ENCODE results near the gene PPFIBP2.
A peak's percentile ranks its signal among the peaks of the same experiment; 100 is the strongest.

The PPFIBP2 gene

GRCh38 chr11:7551571-7551970, 37.8 kb downstream of the PPFIBP2 start:
- DNase-seq (ENCODE audit: low read depth, low spot score), result no peak

GRCh38 chr11:7552666-7553065, 38.9 kb downstream of the PPFIBP2 start:
- no peak for DNase-seq (ENCODE audit: low read depth, low spot score)

GRCh38 chr11:7555052-7555699, 41.4 kb downstream of the PPFIBP2 start:
- DNase-seq (ENCODE audit: low read depth, low spot score), result no peak

DNA sequence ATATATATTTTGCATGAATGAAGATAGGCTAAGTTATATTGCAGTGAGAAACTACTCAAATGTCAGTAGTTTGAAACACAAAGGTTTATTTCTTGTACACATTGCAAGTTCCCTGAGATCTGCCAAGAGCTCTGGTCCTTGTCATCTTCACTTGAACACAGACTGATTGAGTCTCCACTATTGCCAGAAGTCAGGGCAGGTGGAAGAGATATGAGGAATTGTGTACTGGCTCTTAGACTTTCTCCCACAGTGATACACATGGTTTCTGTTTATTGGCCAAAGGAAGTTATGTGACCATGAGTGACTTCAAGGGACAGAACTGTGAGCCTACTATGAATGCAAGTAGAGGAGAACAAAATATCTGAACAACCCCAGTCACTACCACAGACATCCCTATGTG, 44.2 kb downstream of the PPFIBP2 start:
- DNase-seq (ENCODE audit: low read depth, low spot score), result no peak

GRCh38 chr11:7559398-7560283, 45.8 kb downstream of the PPFIBP2 start:
- DNase-seq (ENCODE audit: low read depth, low spot score), result no peak

DNA sequence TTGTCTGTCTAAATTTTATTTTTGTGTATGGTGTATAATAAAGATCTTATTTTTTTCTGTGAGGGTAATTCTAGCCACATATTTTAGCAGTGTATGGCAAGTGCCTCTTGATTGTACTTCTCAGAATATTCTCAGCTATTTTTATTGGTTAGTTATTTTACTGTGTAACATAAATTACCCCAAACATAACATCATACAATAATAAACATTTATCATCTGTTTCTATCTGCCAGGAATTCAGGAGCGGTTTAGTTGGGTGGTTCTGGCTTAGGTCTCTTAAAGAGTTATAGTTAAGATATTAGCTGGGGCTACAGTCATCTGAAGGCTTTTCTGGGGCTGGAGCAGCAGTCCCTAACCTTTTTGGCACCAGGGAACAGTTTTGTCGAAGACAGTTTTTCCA, 47.8 kb downstream of the PPFIBP2 start:
- no peak for DNase-seq (ENCODE audit: low read depth, low spot score)

DNA sequence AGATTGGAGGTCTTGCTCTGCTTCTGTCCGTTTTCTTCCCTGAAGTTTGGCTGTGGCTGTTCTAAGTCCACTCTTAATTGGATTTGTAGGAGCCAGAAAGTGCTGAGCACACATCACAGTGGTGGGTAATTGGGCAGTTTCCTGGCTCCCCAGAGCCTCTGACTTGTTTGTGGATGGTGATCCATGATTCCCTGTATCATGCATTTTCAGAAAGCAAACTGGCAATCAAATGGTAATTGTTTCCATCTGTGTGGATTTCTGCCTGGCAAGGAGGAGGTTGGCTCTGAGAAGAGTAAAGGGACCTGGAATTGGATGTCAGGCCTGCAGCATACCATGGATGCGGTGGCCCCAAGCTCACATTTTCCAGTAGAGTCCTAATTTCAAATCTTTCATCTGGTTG, 49.5 kb downstream of the PPFIBP2 start:
- DNase-seq (ENCODE audit: low read depth, low spot score), result no peak

- DNase-seq (ENCODE audit: low read depth, low spot score), result no peak
These were observed 51.0 kb downstream of the PPFIBP2 start for GRCh38 chr11:7564803-7565202.

DNA sequence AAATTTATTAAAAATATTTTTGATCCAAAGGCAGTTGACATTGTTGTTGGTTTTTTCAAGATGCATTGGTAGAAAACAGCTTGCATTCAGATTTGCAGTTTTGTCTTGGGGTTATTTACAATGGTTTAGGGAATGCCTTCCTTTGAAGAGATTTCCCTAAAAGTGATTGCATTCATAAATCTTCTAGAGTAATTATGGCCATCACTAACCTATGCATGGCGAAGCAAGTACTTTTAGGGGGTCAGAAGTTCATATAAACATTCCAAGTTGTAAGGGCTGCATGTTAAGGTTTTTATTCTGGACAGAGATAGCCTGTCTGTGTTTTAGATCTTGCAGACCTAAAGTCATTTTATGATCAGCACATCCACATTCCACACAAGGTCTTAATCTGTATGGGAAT, 53.5 kb downstream of the PPFIBP2 start:
- DNase-seq (ENCODE audit: low read depth, low spot score), result no peak

DNA sequence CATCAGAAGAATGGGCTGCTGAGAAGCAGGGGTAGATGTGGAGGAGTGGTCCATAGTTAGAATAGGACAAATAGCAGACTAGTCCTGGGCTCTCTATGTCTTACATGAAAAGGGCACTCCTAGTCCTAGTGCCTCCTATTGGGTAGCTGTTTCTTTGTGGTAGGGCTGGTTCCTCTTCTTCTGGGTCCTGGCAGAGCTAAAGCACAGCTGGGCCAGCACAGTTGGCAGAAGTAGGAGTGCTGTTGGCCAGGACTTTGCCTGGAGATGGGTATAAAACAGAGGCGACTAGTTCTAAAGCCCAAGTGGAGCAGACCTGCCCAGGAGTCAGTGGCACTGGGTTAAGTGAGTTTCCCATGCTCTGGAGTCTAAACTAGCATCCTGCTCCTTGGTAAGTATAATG, 55.2 kb downstream of the PPFIBP2 start:
- DNase-seq (ENCODE audit: low read depth, low spot score), result no peak

- DNase-seq (ENCODE audit: low read depth, low spot score), result no peak
These were observed 56.4 kb downstream of the PPFIBP2 start for GRCh38 chr11:7570241-7570640.

DNA sequence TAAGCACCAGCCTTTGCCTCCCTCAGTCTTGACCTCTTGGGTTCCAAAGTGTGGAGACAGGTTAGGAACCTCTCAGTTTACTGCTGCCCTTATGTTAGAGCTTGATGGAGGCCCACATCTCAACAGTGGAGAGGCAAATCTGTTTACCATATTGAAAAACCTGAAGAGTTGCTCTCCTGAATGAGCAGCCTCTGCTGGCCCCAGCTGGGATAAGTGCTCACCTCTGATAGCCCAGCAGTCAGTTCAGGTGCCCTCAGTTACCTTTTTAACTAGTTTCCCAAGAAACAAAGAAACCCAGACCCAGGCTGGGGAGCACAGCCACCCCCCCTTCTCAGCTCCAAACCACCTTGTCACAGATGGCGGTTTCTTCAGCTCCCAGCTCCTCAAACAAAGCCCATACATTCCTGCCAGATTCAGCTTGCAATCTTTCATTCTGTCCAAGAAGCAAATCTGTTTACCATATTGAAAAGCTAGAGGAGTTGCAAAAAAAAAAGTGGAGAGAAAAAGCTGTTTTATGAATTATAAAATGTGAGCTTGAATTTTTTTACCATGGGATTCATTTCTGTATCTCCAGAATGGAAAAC, 57.2 kb downstream of the PPFIBP2 start:
- no peak for DNase-seq (ENCODE audit: low read depth, low spot score)

DNA sequence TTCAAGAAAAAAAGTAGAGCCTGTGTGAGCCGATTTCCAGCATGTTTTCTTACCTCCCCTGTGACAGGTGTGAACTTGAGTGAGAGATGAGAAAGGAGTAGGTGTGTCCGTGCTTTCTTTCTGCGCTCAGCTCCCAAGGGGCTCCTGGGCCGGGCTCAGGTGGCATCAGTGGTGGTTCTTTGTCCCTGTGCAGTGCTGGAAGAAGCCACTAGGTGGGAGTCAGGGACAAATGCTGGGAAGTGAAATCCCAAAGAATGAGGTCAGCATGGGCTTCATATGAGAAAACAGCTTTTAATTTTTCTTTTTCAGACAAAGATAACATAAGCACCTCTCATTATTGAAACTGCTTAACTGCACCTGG, 57.8 kb downstream of the PPFIBP2 start:
- peak; percentile 84 for DNase-seq (ENCODE audit: low read depth, low spot score)

DNA sequence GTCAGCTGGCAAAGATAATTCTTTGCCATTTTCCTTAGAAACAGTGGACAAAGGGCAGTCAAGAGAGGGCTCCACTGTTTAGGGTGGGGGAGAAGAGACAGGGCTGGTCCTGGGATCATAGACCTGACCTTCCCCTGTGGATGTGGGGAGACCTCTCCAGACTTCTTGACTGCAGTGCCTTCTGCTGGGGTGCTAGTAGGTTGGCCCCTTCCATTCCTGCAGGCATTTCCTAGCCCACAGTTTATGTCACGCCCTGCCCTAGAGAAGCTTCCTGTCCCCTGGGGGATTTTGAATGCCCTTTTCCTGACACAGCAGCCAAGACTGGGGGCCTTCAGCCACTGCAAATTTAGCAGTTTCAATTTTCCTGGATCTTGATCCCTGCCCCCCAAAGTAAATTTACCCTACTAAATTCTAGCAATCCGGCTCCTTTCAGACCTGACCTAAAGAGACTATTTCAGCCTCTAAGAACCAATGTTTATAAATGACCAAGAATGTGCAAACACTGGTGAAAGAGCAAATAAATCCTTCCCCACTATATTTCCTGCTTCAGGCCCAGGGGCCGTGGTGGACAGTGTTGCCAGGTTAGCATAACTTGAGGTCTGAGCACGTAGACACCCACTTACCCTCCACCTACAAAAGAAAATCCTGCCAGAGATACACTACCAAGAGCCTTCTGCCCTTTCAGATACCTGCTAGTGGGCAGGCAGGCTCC, 58.4 kb downstream of the PPFIBP2 start:
- DNase-seq (ENCODE audit: low read depth, low spot score), result peak; percentile 47

DNA sequence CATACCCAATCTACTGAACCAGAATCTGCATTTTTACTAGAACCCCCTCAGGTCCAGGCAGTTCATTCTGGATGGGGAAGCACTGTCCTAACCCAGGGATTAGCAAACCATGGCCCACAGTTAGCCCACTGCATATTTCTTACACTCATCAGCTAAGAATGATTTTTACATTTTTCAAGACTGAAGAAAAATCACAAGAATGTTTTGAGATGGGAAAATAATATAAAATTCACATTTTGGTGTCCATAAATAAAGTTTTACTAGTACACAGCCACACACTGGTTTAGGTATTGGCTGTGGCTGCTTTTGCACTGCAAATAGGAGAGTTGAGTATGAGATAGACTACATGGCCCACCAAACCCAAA, 59.4 kb downstream of the PPFIBP2 start:
- no peak for DNase-seq (ENCODE audit: low read depth, low spot score)

GRCh38 chr11:7573558-7574296, 59.9 kb downstream of the PPFIBP2 start:
- peak; percentile 78 for DNase-seq (ENCODE audit: low read depth, low spot score)

GRCh38 chr11:7574491-7575130, 60.8 kb downstream of the PPFIBP2 start:
- DNase-seq (ENCODE audit: low read depth, low spot score), result peak; percentile 18

GRCh38 chr11:7575841-7576725, 62.3 kb downstream of the PPFIBP2 start:
- peak; percentile 60 for DNase-seq (ENCODE audit: low read depth, low spot score)

DNA sequence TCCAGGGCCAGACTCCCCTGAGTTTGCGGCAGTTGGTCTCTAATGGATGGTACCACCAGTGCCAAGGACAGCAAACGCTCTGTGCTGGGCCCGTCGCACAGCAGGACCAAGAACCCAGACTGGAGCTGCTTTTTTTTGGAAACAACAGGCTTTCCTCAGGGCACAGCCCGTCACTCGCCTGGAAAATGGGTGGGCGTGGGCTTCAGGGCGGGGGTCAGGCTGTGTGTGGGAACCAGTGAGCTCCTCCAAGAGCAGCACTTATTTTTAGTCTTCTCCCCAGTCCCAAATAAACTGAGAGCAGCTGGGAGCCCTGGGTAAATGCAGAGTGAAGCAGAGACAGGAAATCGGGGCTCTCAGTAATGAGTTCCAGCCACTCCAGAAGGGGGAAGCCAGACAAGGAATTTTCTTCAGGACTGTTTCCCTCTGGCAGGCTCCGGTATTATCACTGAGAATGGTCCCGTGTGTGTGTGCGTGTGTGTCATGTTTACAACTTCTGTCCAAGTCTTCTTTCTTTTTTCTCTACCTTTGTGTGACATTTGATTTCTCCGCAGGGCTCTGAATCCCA, 63.0 kb downstream of the PPFIBP2 start:
- DNase-seq (ENCODE audit: low read depth, low spot score), result peak; percentile 49
